Glomerular endothelial cell (primary cell): ENCODE measurements around the gene ATP2B3. TPM values are rescaled to one million over a fixed set of nuclear protein-coding genes. Genes with fewer than 3 reads are reported as not detected.

ENCODE experiments used
- DNase-seq: peaks from one replicate; pipeline ENCODE4 v3.0.0-alpha.2; 2011; ENCODE audit warnings: low read depth, low spot score; ENCODE audit errors: extremely low read depth
- total RNA-seq: library from RNA; depleted of rRNA; stranded (reverse); fragments of >200 nt; gene quantifications from 2 replicates; pipeline ENCODE4 v1.2.3, GENCODE V29; 2015

Gene ATP2B3
- total RNA-seq, 1 donor from 2014 or later, result not detected

DNA sequence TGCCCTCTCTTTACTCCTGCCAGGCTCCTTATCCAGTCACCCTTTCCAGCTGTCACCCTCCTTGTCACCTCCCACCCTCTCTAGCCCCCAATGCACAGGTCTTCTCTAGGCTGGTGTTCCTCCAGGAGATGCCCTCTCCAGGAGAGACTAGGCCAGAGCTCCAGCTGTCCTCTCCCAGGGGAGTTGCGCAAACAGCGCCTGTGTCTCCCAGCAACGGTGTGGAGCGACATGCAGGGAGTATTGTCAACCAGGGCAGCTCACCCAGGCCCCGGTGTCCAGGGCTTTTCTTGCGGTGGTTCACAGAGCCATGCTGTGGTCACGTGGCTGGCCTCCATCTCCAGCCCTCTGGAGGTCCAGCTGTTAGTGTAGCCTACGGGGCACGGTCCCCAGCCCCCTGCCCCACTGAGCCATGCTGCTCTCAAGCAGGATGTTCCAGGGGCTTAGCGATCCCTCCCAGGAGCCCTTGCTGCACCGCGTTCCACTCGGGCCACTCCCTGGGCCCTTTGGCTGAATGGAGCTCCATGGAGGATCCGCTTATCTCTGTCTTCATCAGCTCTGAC lies 46.7 kb downstream of the ATP2B3 start:
- no peak for DNase-seq

- no peak for DNase-seq
Observed at GRCh38 chrX:153565996-153566580, 48.6 kb downstream of the ATP2B3 start.

DNA sequence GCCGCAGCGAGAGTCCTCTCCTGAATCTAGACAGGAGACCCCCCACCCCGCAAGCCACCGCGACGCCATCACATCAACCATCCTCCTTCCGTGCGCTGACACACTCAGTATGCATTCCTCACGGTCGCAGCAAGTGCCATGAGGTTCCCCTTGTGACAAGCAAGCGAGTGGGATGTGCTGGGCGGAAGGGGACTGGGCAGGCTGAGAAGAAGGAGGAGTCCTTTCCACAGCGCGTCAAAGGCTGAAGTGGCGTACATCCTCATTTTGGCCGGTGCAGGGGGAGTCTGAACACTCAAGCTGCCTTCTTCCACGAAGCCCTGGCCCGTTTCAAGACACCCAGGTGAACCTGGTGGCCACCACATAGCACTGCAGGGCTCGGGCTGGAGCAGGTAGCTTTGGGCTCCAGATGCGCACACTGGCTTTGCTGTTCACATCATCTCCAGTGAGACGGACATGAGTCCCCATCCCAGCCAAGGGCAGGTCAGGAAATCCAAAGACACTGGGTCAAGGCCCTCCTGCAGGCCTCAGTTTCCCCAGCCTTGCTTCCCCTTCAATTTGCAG lies 51.1 kb downstream of the ATP2B3 start:
- DNase-seq, result no peak

DNA sequence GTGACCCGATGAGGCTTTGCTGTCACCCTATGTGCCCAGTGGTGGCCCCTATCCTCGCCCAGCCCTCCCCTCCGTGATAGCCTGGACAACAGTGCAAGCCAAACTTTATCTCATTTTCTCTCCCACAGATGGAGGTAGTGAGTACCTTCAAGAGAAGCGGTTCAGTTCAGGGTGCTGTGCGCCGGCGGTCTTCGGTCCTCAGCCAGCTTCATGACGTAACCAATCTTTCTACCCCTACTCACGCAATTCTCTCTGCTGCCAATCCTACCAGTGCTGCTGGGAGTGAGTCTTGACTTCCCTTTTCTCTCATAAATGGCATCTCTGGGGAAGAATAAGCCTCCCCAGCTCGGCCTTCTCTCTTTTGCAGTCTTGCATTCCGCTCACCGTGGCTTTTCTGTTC lies 52.0 kb downstream of the ATP2B3 start:
- DNase-seq, result no peak

GRCh38 chrX:153571534-153571908 lies 54.1 kb downstream of the ATP2B3 start:
- no peak for DNase-seq

DNA sequence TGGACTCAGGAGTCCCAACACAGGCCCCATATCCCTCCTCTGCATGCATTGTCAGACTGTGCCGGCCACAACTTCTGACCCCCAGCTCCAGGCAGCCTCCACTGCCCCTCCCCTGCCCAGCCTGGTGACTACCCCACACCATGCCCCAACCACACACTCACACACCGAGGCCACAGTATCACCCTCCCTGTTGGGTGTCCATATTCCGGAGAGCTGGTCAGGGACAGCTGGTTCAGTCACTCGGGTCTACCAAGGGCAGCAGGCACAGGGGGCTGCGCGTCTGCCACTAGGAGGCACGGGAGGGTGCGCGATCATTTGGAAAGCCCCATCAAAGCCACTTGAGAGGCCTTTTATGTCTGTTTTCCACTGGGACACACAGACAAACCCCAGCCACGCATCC lies 55.2 kb downstream of the ATP2B3 start:
- DNase-seq, result no peak

DNA sequence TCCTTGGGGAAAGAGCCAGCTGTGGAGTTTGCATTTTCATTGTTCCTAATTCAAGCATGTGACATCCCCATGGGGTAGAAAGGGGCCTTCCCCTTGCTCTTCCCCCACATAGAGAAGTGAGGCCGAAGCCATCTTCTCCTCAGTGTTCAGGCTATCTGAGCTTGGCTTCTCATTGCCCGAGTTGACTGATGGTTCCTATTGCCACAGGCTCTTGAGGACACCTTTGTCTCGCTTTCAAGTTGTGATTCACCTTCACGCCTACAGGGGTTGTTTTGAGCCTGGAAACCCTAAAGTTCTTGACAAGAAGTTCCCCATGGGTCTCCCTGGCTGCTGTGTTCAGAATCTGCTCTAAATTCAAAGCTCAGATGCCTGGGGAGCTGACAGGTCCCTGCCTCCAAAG lies 56.5 kb downstream of the ATP2B3 start:
- DNase-seq, result no peak

- DNase-seq, result no peak
Observed at GRCh38 chrX:153576239-153576870, 58.9 kb downstream of the ATP2B3 start.

DNA sequence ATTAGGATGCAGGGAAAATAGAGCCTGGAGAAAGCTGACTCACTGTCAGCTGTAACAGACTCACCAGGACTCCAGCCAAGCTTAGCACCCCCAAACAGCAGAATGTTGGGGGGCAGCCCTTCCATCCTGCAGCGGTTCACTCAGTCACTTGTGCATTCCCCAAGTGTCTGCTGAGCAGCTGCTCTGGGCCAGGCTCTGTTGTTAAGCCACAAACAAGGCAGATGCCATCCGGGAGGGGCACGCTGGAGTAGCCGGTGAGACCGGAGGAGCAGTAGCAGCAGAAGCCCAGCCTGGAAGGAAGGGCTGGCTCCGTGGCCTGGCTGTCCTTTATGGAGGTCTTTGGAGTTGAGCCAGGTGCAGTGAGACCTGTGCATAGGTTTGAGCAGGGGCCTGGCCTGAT lies 59.5 kb downstream of the ATP2B3 start:
- no peak for DNase-seq

GRCh38 chrX:153578200-153578835 lies 60.9 kb downstream of the ATP2B3 start:
- DNase-seq, result no peak

DNA sequence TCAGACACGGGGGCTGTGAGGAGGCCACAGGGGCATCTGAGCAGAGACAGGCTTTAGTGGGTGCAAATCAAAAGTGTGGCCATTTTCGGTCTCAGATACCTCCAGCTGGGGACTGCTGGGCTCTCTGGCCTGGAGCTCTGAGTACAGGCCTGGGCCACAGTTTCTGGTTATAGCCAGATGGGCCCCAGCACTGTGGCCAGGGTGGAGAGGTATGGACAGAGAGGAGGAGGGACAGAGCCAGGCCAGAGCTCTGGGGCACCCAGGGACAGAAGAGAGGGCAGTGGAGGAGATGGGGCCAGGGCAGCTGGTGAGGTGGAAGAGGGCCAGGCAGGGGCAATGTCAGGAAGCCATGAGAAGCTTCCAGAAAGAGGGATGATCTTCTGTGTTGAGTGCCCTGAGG lies 61.4 kb downstream of the ATP2B3 start:
- DNase-seq, result no peak

DNA sequence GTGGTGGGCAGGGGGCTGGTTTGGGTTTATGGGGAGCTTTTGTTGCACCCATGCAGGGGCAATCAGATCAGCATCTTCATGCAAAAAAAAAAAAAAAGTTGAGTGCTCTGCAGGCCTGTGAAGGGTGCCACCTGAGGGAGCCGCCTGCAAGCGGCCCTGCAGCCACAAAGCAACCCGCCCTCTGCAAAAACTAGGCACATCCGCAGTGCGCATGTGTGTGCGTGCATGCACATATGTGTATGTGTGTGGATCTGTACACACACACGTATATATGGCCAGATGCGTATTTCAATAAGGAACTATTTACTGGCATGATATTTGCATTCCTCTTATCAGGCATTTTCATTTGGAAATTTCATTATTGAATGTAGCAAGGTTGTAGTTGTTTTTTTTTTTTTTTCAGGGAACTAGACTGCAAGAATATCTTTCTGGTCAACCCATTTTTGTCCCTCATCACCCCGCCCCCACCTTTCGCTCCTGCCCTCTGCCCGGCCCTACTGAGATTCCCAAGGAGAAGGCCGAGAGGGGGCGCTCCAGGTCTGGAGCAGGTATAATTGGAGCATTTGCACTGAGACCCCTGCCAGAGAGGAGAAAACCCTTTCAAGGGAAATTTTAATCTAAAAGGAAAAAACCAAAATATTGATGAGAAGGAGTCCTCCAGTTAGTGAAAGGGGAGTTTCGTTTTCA lies 63.4 kb downstream of the ATP2B3 start:
- no peak for DNase-seq

GRCh38 chrX:153582896-153583295 lies 65.5 kb downstream of the ATP2B3 start:
- DNase-seq, result no peak

DNA sequence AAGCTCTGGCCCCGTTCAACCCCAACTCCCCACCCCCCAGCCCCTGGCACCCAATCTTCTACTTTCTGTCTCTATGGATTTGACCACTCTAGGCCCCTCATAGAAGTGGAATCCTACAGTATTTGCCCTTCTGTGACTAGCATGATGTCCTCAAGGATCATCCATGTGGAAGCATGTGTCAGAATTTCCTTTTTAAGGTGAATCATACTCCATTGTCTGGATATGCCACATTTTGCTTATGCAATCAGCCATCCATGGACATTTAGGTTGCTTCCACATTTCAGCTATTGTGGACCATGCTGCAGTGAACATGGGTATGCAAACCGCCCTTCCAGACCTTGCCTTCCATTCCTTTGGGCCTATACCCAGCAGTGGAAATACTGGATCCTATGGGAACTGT lies 66.0 kb downstream of the ATP2B3 start:
- no peak for DNase-seq

- DNase-seq, result no peak
Observed at GRCh38 chrX:153585827-153586226, 68.4 kb downstream of the ATP2B3 start.

- no peak for DNase-seq
Observed at GRCh38 chrX:153587342-153587741, 69.9 kb downstream of the ATP2B3 start.

- no peak for DNase-seq
Observed at GRCh38 chrX:153588021-153588781, 70.8 kb downstream of the ATP2B3 start.

GRCh38 chrX:153588782-153589446 lies 71.5 kb downstream of the ATP2B3 start:
- DNase-seq, result no peak

- DNase-seq, result no peak
Observed at GRCh38 chrX:153590961-153591956, 73.8 kb downstream of the ATP2B3 start.
